Measurements from ENCODE around the gene LRRC73. TPM values are rescaled to one million over a fixed set of nuclear protein-coding genes. Genes with fewer than 3 reads are reported as not detected.
"Not testable (repeated sequence)": the region's sequence is repeated elsewhere in the genome, so short reads cannot be mapped to it uniquely, and the experiment has no call there.

LRRC73 gene
- polyA plus RNA-seq, 1 donor = not detected

DNA sequence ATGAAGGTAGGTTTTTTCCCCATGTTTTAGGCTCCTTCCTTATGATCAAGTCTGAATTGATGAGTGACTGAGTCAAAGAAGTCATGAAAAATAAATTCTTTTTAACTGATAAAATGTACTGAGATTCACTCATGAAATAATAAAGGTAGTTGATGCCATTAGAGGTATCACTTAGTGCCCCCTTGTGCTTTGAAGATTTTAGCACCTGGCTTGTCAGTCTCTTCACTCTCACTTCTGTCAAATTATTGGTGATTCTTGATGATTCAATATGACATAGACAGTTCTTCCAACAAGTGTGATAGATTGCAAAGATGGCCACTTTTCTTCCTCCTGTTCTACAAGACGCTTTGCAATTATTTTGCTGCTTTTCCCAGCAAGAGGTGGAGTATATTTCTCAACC, 50.6 kb downstream of the LRRC73 start:
- DNase-seq = no peak

DNA sequence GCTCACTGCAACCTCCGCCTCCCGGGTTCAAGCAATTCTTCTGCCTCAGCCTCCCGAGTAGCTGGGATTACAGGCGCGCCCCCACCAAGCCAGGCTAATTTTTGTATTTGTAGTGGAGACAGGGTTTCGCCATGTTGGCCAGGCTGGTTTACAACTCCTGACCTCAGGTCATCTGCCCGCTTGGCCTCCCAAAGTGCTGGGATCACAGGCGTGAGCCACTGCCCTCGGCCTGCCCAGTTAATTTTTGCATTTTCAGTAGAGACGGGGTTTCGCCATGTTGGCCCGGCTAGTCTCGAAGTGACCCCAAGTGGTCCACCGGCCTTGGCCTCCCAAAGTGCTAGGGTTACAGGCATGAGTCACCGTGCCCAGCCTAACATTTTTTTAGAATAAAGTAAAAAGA, 52.0 kb downstream of the LRRC73 start:
- DNase-seq = not testable (repeated sequence)

GRCh38 chr6:43457643-43458042, 52.5 kb downstream of the LRRC73 start:
- DNase-seq = no peak

Other genes with a start within 250 kb of the LRRC73 start
- gene SLC22A7, start 212.1 kb downstream of the LRRC73 start, polyA plus RNA-seq (ENCODE audit: insufficient read length) = not detected
- 2.1 TPM for gene CRIP3, start 201.5 kb downstream of the LRRC73 start, polyA plus RNA-seq (ENCODE audit: insufficient read length)
- gene ZNF318, start 140.7 kb downstream of the LRRC73 start, polyA plus RNA-seq (ENCODE audit: insufficient read length) = 15.0 TPM
- 23.4 TPM for gene ABCC10, start 82.8 kb downstream of the LRRC73 start, polyA plus RNA-seq (ENCODE audit: insufficient read length)
- gene DLK2, start 54.8 kb downstream of the LRRC73 start, polyA plus RNA-seq (ENCODE audit: insufficient read length) = 1.9 TPM
- gene TJAP1, start 32.8 kb downstream of the LRRC73 start, polyA plus RNA-seq (ENCODE audit: insufficient read length) = 32.4 TPM
- gene YIPF3, start 6.6 kb upstream of the LRRC73 start, polyA plus RNA-seq (ENCODE audit: insufficient read length) = 87.5 TPM
- 14.6 TPM for gene POLR1C, start 6.7 kb upstream of the LRRC73 start, polyA plus RNA-seq (ENCODE audit: insufficient read length)
- 30.2 TPM for gene XPO5, start 65.7 kb upstream of the LRRC73 start, polyA plus RNA-seq (ENCODE audit: insufficient read length)
- gene POLH, start 65.8 kb upstream of the LRRC73 start, polyA plus RNA-seq (ENCODE audit: insufficient read length) = 9.0 TPM
- gene GTPBP2, start 118.9 kb upstream of the LRRC73 start, polyA plus RNA-seq (ENCODE audit: insufficient read length) = 38.8 TPM
- gene MAD2L1BP, start 125.5 kb upstream of the LRRC73 start, polyA plus RNA-seq (ENCODE audit: insufficient read length) = 17.2 TPM
- 0.79 TPM for gene RSPH9, start 134.7 kb upstream of the LRRC73 start, polyA plus RNA-seq (ENCODE audit: insufficient read length)
- 31.9 TPM for gene MRPS18A, start 177.4 kb upstream of the LRRC73 start, polyA plus RNA-seq (ENCODE audit: insufficient read length)

Data from hindlimb muscle (tissue), 1 donor.